CD14-positive monocyte (primary cell): ENCODE results near the gene EIPR1. TPM values are rescaled to one million over a fixed set of nuclear protein-coding genes. Genes with fewer than 3 reads are reported as not detected.
A peak's percentile ranks its signal among the peaks of the same experiment; 100 is the strongest.

Source experiments
- DNase-seq, 3 donors: peaks; one replicate each; pipeline ENCODE4 v3.0.0-alpha.2; 2011 to 2022
- H2AFZ ChIP-seq: 2 replicates; pipeline ENCODE4 v1.6.0; 2012; ENCODE audit warnings: mild to moderate bottlenecking, low read depth, low read length, inconsistent platforms; ENCODE audit not compliant: insufficient read depth, poor library complexity, severe bottlenecking
- H3K27ac ChIP-seq, 2 donors: 1 replicate in 1 of 2; 2 replicates in 1 of 2; pipeline ENCODE4 v1.5.1; 2012 to 2013; ENCODE audit warnings: low read length in 2 of 2, control low read depth in 1 of 2, inconsistent platforms in 1 of 2, low read depth in 1 of 2, mild to moderate bottlenecking in 1 of 2
- H3K27me3 ChIP-seq, 2 donors: one replicate each; pipeline versions ENCODE4 v1.6.0 to v1.6.1; 2011 to 2013; ENCODE audit warnings: low read length in 2 of 2; ENCODE audit not compliant: control insufficient read depth in 2 of 2, insufficient read depth in 2 of 2
- H3K36me3 ChIP-seq, 2 donors: replicated peaks in 1 of 2; 1 replicate in 1 of 2; 2 replicates in 1 of 2; pipeline versions ENCODE4 v1.5.1 to v1.6.1; 2012 to 2013; ENCODE audit warnings: low read length in 2 of 2, control low read depth in 1 of 2, inconsistent platforms in 1 of 2, mild to moderate bottlenecking in 1 of 2; ENCODE audit not compliant: insufficient read depth in 2 of 2, control insufficient read depth in 1 of 2
- H3K4me1 ChIP-seq, 2 donors: 1 replicate in 1 of 2; 2 replicates in 1 of 2; pipeline versions ENCODE4 v1.5.1 to v1.6.1; 2012 to 2013; ENCODE audit warnings: low read length in 2 of 2, control low read depth in 1 of 2, inconsistent platforms in 1 of 2, mild to moderate bottlenecking in 1 of 2, moderate library complexity in 1 of 2; ENCODE audit not compliant: insufficient read depth in 2 of 2, control insufficient read depth in 1 of 2
- H3K4me2 ChIP-seq: replicated peaks from 2 replicates; pipeline ENCODE3; 2012; ENCODE audit warnings: low read length, moderate library complexity, mild to moderate bottlenecking; ENCODE audit not compliant: poor library complexity, severe bottlenecking; ENCODE audit errors: extremely low read depth
- H3K4me3 ChIP-seq, 3 experiments: fragments of 200-600 bp in 1 of 3; sonication (generic) in 1 of 3; replicated peaks in 1 of 3; 1 replicate in 2 of 3; 2 replicates in 1 of 3; pipeline ENCODE4 v1.5.1; 2011 to 2013; ENCODE audit warnings: low read length in 3 of 3, mild to moderate bottlenecking in 3 of 3, control low read depth in 2 of 3, low read depth in 2 of 3, inconsistent platforms in 1 of 3, moderate library complexity in 1 of 3
- H3K79me2 ChIP-seq: 2 replicates; pipeline ENCODE4 v1.6.0; 2012; ENCODE audit warnings: mild to moderate bottlenecking, control low read depth, inconsistent platforms, low read length, moderate library complexity; ENCODE audit not compliant: insufficient read depth
- H3K9ac ChIP-seq: 2 replicates; pipeline ENCODE4 v1.6.0; 2017; ENCODE audit warnings: low read length, mild to moderate bottlenecking; ENCODE audit not compliant: insufficient read depth, poor library complexity, severe bottlenecking
- H3K9me3 ChIP-seq, 2 donors: replicated peaks in 1 of 2; 1 replicate in 1 of 2; 2 replicates in 1 of 2; pipeline versions ENCODE4 v1.5.1 to v1.6.1; 2012 to 2013; ENCODE audit warnings: low read length in 2 of 2, control low read depth in 1 of 2; ENCODE audit not compliant: control insufficient read depth in 1 of 2, insufficient read depth in 1 of 2
- H4K20me1 ChIP-seq: 2 replicates; pipeline ENCODE4 v1.6.0; 2012; ENCODE audit warnings: mild to moderate bottlenecking, low read length, control low read depth, moderate library complexity; ENCODE audit not compliant: insufficient read depth
- H3K27ac Mint-ChIP-seq, 7 donors: one replicate each; pipeline ENCODE4 v1.8.0; 2020; ENCODE audit warnings: mild to moderate bottlenecking in 7 of 7, mixed read lengths in 7 of 7, moderate library complexity in 6 of 7, inconsistent platforms in 2 of 7
- H3K27me3 Mint-ChIP-seq, 3 donors: one replicate each; pipeline ENCODE4 v1.8.0; 2021 to 2022; ENCODE audit warnings: low read depth in 3 of 3, mild to moderate bottlenecking in 3 of 3, mixed read lengths in 3 of 3, moderate library complexity in 3 of 3, inconsistent platforms in 1 of 3
- H3K36me3 Mint-ChIP-seq, 2 donors: one replicate each; pipeline ENCODE4 v1.8.0; 2020; ENCODE audit warnings: mixed read lengths in 2 of 2, inconsistent platforms in 1 of 2, mild to moderate bottlenecking in 1 of 2
- H3K4me1 Mint-ChIP-seq: one replicate; pipeline ENCODE4 v1.8.0; 2020; ENCODE audit warnings: mild to moderate bottlenecking, mixed read lengths
- H3K4me3 Mint-ChIP-seq, 2 donors: one replicate each; pipeline ENCODE4 v1.8.0; 2020; ENCODE audit warnings: mild to moderate bottlenecking in 2 of 2, mixed read lengths in 2 of 2, moderate library complexity in 1 of 2
- H3K9me3 Mint-ChIP-seq, 7 donors: one replicate each; pipeline ENCODE4 v1.8.0; 2020 to 2022; ENCODE audit warnings: mixed read lengths in 7 of 7, mild to moderate bottlenecking in 6 of 7, moderate library complexity in 6 of 7, inconsistent platforms in 2 of 7
- CTCF ChIP-seq: fragments of 200-600 bp; IDR thresholded peaks from one replicate; pipeline ENCODE4 v1.8.0; 2022; ENCODE audit warnings: antibody characterized with exemption, mild to moderate bottlenecking
- WGBS: methylation state at CpG from one replicate; pipeline ENCODE4 v1.1.5; 2013; ENCODE audit warnings: missing lambda C conversion rate; ENCODE audit not compliant: insufficient coverage; 5-methylcytosine and 5-hydroxymethylcytosine counted together
- intact Hi-C, 2 donors: fragments of 100-400 bp; cut with micrococcal nuclease; formaldehyde crosslinking; loops; one replicate each; pipeline versions ENCODE4 v1.15.0 to v1.15.1; 2023
- polyA plus RNA-seq, 3 donors: library from polyadenylated mRNA; depleted of rRNA in 1 of 3; unstranded in 2 of 3; stranded (reverse) in 1 of 3; fragments of 300-500 nt in 2 of 3; fragments of >200 nt in 1 of 3; fragmentation: Illumina TruSeq in 2 of 3; gene quantifications; 1 replicate in 2 of 3; 2 replicates in 1 of 3; pipeline ENCODE4 v1.2.3, GENCODE V29; 2012 to 2021

The EIPR1 gene
- polyA plus RNA-seq, 3 donors: 19.0 to 22.4 (median 20.8) TPM

GRCh38 chr2:3210257-3210656 is 167.4 kb downstream of the EIPR1 start:
- no peaks in the 10 kb centered on the region for H3K9me3 ChIP-seq
- H3K27ac ChIP-seq: no peak overlapping the region
- no peaks in the 10 kb centered on the region for H3K79me2 ChIP-seq
- no peak overlapping the region for H3K9ac ChIP-seq
- no peaks in the 10 kb centered on the region for H3K27me3 ChIP-seq
- intact Hi-C loops: no loop called here
- no peak overlapping the region for H3K27ac Mint-ChIP-seq
- no peaks in the 10 kb centered on the region for H4K20me1 ChIP-seq
- peaks cover 0 to 3% (median 0%) of the 10 kb centered on the region in 7 donors for H3K9me3 Mint-ChIP-seq
- DNase-seq: no peak
- WGBS: 100% methylated on average over 4 of the region's 11 CpGs
- no peak for TF ChIP-seq CTCF
- peaks cover 5 to 34% of the 10 kb centered on the region in 2 donors for H3K36me3 ChIP-seq
- peaks cover 34 to 56% of the 10 kb centered on the region in 2 donors for H3K36me3 Mint-ChIP-seq
- H3K4me3 Mint-ChIP-seq: no peak overlapping the region
- no peaks in the 10 kb centered on the region for H3K4me1 ChIP-seq
- no peak overlapping the region for H3K4me3 ChIP-seq
- no peaks in the 10 kb centered on the region for H3K4me1 Mint-ChIP-seq
- H3K4me2 ChIP-seq: no peak overlapping the region
- peaks cover 0 to 3% (median 0%) of the 10 kb centered on the region in 3 donors for H3K27me3 Mint-ChIP-seq
- H2AFZ ChIP-seq: no peak overlapping the region

GRCh38 chr2:3209258-3209657 is 168.4 kb downstream of the EIPR1 start:
- DNase-seq: no peak
- Histone ChIP-seq H3K36me3 (peaks cover 5 to 34% of the 10 kb centered on the region in 2 donors), H4K20me1 (no peaks in the 10 kb centered on the region), H3K27ac (no peak overlapping the region), H3K79me2 (no peaks in the 10 kb centered on the region), H2AFZ (no peak overlapping the region), H3K4me3 (no peak overlapping the region), H3K4me1 (no peaks in the 10 kb centered on the region), H3K4me2 (no peak overlapping the region), H3K9me3 (no peaks in the 10 kb centered on the region), H3K27me3 (no peaks in the 10 kb centered on the region), H3K9ac (no peak overlapping the region)
- H3K27ac Mint-ChIP-seq: peak overlapping the region in 2 of 7 donors; percentile 7 to 11
- H3K4me3 Mint-ChIP-seq: no peak overlapping the region
- no peak for TF ChIP-seq CTCF
- H3K36me3 Mint-ChIP-seq: peaks cover 34 to 59% of the 10 kb centered on the region in 2 donors
- no peaks in the 10 kb centered on the region for H3K4me1 Mint-ChIP-seq
- H3K9me3 Mint-ChIP-seq: peaks cover 0 to 3% (median 0%) of the 10 kb centered on the region in 7 donors
- peaks cover 0 to 3% (median 0%) of the 10 kb centered on the region in 3 donors for H3K27me3 Mint-ChIP-seq
- intact Hi-C loops: no loop called here
- WGBS: over 99% methylated on average over 12 of the region's 12 CpGs
